GM12878 (cell line): Measurements from ENCODE around the gene CNIH2. TPM values are rescaled to one million over a fixed set of nuclear protein-coding genes. Genes with fewer than 3 reads are reported as not detected.
A peak's percentile ranks its signal among the peaks of the same experiment; 100 is the strongest.

Experiments used
- BACH1 ChIP-seq: fragments of 450-650 bp; IDR thresholded peaks from 2 replicates; pipeline ENCODE4 v1.6.1; 2017; ENCODE audit warnings: mild to moderate bottlenecking, borderline replicate concordance
- CHD2 ChIP-seq: IDR thresholded peaks from 2 replicates; pipeline ENCODE4 v1.6.1; 2011; ENCODE audit warnings: low read depth, low read length, improper control_type of control experiment, borderline replicate concordance
- CUX1 ChIP-seq: IDR thresholded peaks from 2 replicates; pipeline ENCODE4 v1.6.1; 2012; ENCODE audit warnings: improper control_type of control experiment, low read depth, low read length; ENCODE audit not compliant: insufficient replicate concordance
- ELK1 ChIP-seq: IDR thresholded peaks from 2 replicates; pipeline ENCODE4 v1.6.1; 2012; ENCODE audit warnings: low read depth, low read length, improper control_type of control experiment
- EP300 ChIP-seq, 2 experiments: fragments of 150-350 bp in 1 of 2; IDR thresholded peaks; 2 replicates each; pipeline ENCODE4 v1.6.1; 2011 to 2012; ENCODE audit warnings: low read depth in 2 of 2, low read length in 2 of 2, borderline replicate concordance in 1 of 2, improper control_type of control experiment in 1 of 2, inconsistent platforms in 1 of 2; ENCODE audit not compliant: control insufficient read depth in 1 of 2
- EZH2 ChIP-seq: IDR thresholded peaks from 2 replicates; pipeline ENCODE4 v1.6.1; 2012; ENCODE audit warnings: low read depth, mild to moderate bottlenecking, control low read depth, inconsistent platforms, low read length, borderline replicate concordance; ENCODE audit not compliant: control insufficient read depth
- FOS ChIP-seq: IDR thresholded peaks from 3 replicates; pipeline ENCODE4 v1.6.1; 2011; ENCODE audit warnings: borderline replicate concordance; ENCODE audit not compliant: insufficient read length; ENCODE audit errors: extremely low read depth
- FOXK2 ChIP-seq: fragments of 450-650 bp; IDR thresholded peaks from 2 replicates; pipeline ENCODE4 v1.6.1; 2017; ENCODE audit warnings: mild to moderate bottlenecking, moderate library complexity
- MLLT1 ChIP-seq: fragments of 450-650 bp; IDR thresholded peaks from 2 replicates; pipeline ENCODE4 v1.6.1; 2016; ENCODE audit warnings: mild to moderate bottlenecking
- NFYA ChIP-seq: IDR thresholded peaks from 2 replicates; pipeline ENCODE4 v1.6.1; 2011; ENCODE audit warnings: low read depth, mild to moderate bottlenecking, low read length, improper control_type of control experiment, borderline replicate concordance
- NR2F1 ChIP-seq: fragments of 450-650 bp; conservative IDR thresholded peaks from 2 replicates; pipeline ENCODE4 v1.6.1; 2017; ENCODE audit warnings: mild to moderate bottlenecking
- PRDM15 ChIP-seq: fragments of 450-650 bp; formaldehyde crosslinking; IDR thresholded peaks from 2 replicates; pipeline ENCODE4 v1.4.0; 2020; ENCODE audit warnings: mild to moderate bottlenecking, moderate library complexity
- SRF ChIP-seq, 2 experiments: IDR thresholded peaks; 2 replicates each; pipeline ENCODE4 v1.6.1; 2011; ENCODE audit warnings: low read depth in 2 of 2, low read length in 2 of 2, mild to moderate bottlenecking in 1 of 2, moderate library complexity in 1 of 2
- SUPT20H ChIP-seq: IDR thresholded peaks from 2 replicates; pipeline ENCODE4 v1.6.1; 2011; ENCODE audit warnings: low read depth, mild to moderate bottlenecking, low read length, moderate library complexity, borderline replicate concordance; ENCODE audit not compliant: control insufficient read depth
- TCF12 ChIP-seq: IDR thresholded peaks from 2 replicates; pipeline ENCODE4 v1.6.1; 2011; ENCODE audit warnings: low read depth, mild to moderate bottlenecking, low read length
- USF2 ChIP-seq: IDR thresholded peaks from 2 replicates; pipeline ENCODE4 v1.6.1; 2011; ENCODE audit warnings: low read depth, low read length, improper control_type of control experiment, borderline replicate concordance
- polyA plus RNA-seq, 11 experiments: library from polyadenylated mRNA; depleted of rRNA in 4 of 11; unstranded in 6 of 11; stranded (reverse) in 5 of 11; fragments of >200 nt; fragmentation: Nextera tagmentation in 4 of 11; fragmentation: Illumina TruSeq in 1 of 11; extraction: Ambion mirVana in 4 of 11; extraction: Trizol in 1 of 11; gene quantifications; 1 replicate in 1 of 11; 2 replicates in 10 of 11; pipeline versions ENCODE4 v1.2.1 to v1.2.3, GENCODE V29; 2011 to 2016; ENCODE audit warnings: inconsistent platforms in 2 of 11, missing spikeins in 2 of 11, low read depth in 1 of 11
- total RNA-seq, 4 experiments: library from RNA; depleted of rRNA in 3 of 4; stranded (reverse); fragments of >200 nt in 3 of 4; fragmentation: Illumina TruSeq in 1 of 4; extraction: Trizol in 1 of 4; gene quantifications; 2 replicates each; pipeline versions ENCODE4 v1.2.1 to v1.2.3, GENCODE V29; 2013 to 2021

Gene CNIH2
- total and polyA plus RNA-seq, 10 of the 15 experiments (the other 5 are each of a cell fraction or from before 2014, with no cell fraction given), result 0.07 to 1.3 (median 0.68) TPM; not detected in 2

- TF ChIP-seq CUX1, result no peak
- TF ChIP-seq NR2F1, result peak; percentile 54; the same call in 1 of the 2 replicates
- peak; percentile 73 for TF ChIP-seq MLLT1
- no peak for TF ChIP-seq SRF (IDR thresholded peaks at IDR 0.05; ENCODE audit: low read depth in 2 of 2, low read length in 2 of 2)
- no peak for TF ChIP-seq EZH2
- TF ChIP-seq CHD2, result no peak
- TF ChIP-seq FOXK2, result no peak
- no peak for TF ChIP-seq ELK1
- TF ChIP-seq PRDM15 (CRISPR knock-in tag), result no peak
- TF ChIP-seq FOS, result no peak
- TF ChIP-seq USF2, result no peak
- no peak for TF ChIP-seq NFYA
- no peak for TF ChIP-seq SUPT20H
- TF ChIP-seq BACH1, result 0 out of 2 replicates have a peak, but pooled peaks have one; percentile 52
- no peak for TF ChIP-seq EP300 (IDR thresholded peaks at IDR 0.05; ENCODE audit: borderline replicate concordance in 1 of 2, control insufficient read depth in 1 of 2, low read depth in 2 of 2, low read length in 2 of 2)
- TF ChIP-seq TCF12, result no peak
Measured at GRCh38 chr11:66311965-66312548, 34.1 kb downstream of the CNIH2 start (continued).
